Measurements from ENCODE around the gene RBM39. TPM values are rescaled to one million over a fixed set of nuclear protein-coding genes. Genes with fewer than 3 reads are reported as not detected.

RBM39 gene
- total and polyA plus RNA-seq, 2 of the 8 experiments (the other 6 are each of a cell fraction or from before 2014, with no cell fraction given) = 78.0 to 219 TPM

- H3K27ac ChIP-seq (ENCODE audit: low read depth, low read length) = no peak overlapping the region
These were observed 32.0 kb downstream of the RBM39 start for GRCh38 chr20:35710039-35710438.

More at GRCh38 chr20:35710039-35710438, 32.0 kb downstream of the RBM39 start:
- 0 out of 2 replicates have a peak, but pooled peaks cover 3% of the 10 kb centered on the region for H3K79me1 ChIP-seq (ENCODE audit: low read depth, low read length)
- H3K4me3 ChIP-seq (ENCODE audit: extremely low read depth in 1 of 4, insufficient read depth in 2 of 4, low read depth in 3 of 4, low read length in 4 of 4) = no peak overlapping the region
- no peak overlapping the region for H2BK120ac ChIP-seq (replicated peaks; ENCODE audit: low read depth, low read length)
- no peak overlapping the region for H3K4ac ChIP-seq (replicated peaks; ENCODE audit: insufficient read length, low read depth, low read length)
- no peaks in the 10 kb centered on the region for H3K23me2 ChIP-seq (ENCODE audit: low read depth, low read length)
- POLR2A ChIA-PET (ENCODE audit: partially characterized antibody) = interaction anchor here (0.5 to 45.3 kb wide), 3 partner anchors 8 to 139 kb away, joined by 3 to 2341 read pairs (median 2341); partner anchors contain the start of genes NFS1, RBM39 and ROMO1
- H2AFZ ChIP-seq (ENCODE audit: low read length) = no peak overlapping the region
- H4K20me1 ChIP-seq (replicated peaks in 1 of 2; ENCODE audit: control insufficient read depth in 1 of 2, insufficient read depth in 2 of 2, low read length in 2 of 2) = peaks cover 6% of the 10 kb centered on the region in 2 experiments
- H3K27me3 ChIP-seq (replicated peaks in 1 of 4; ENCODE audit: control insufficient read depth in 3 of 4, extremely low read depth in 1 of 4, insufficient read depth in 3 of 4, low read length in 3 of 4) = no peaks in the 10 kb centered on the region
- TF ChIP-seq CBX5 (IDR thresholded peaks at IDR 0.05; ENCODE audit: low read depth, low read length) = no peak
- no peak for TF ChIP-seq POU5F1 (IDR thresholded peaks at IDR 0.05; ENCODE audit: low read depth, low read length)
- TF ChIP-seq SRF (IDR thresholded peaks at IDR 0.05; ENCODE audit: low read depth, low read length) = no peak
- no peak for TF ChIP-seq CBX8 (IDR thresholded peaks at IDR 0.05; ENCODE audit: borderline replicate concordance, low read depth, low read length)
- TF ChIP-seq SIX5 (IDR thresholded peaks at IDR 0.05; ENCODE audit: low read depth, low read length) = no peak
- TF ChIP-seq TCF12 (IDR thresholded peaks at IDR 0.05; ENCODE audit: low read depth, low read length) = no peak
- no peak for TF ChIP-seq RAD21 (IDR thresholded peaks at IDR 0.05 in 1 of 2, conservative IDR thresholded peaks at IDR 0.05 in 1 of 2; ENCODE audit: low read depth in 2 of 2, low read length in 2 of 2)
- no peak for TF ChIP-seq EGR1 (IDR thresholded peaks at IDR 0.05; ENCODE audit: borderline replicate concordance, low read depth, low read length)
- no peak for TF ChIP-seq KDM4A (IDR thresholded peaks at IDR 0.05; ENCODE audit: low read depth, low read length, severe bottlenecking)
- no peak for TF ChIP-seq USF2 (IDR thresholded peaks at IDR 0.05; ENCODE audit: low read length)
- H3K18ac ChIP-seq (ENCODE audit: extremely low read depth, low read length) = no peak overlapping the region
- H3K9me3 ChIP-seq (ENCODE audit: insufficient read depth in 2 of 2, low read depth in 1 of 2, low read length in 1 of 2) = no peaks in the 10 kb centered on the region
- no peak overlapping the region for H2BK15ac ChIP-seq (ENCODE audit: low read length)
- no peak overlapping the region for H3K9ac ChIP-seq (replicated peaks in 1 of 4; ENCODE audit: extremely low read depth in 1 of 4, low read depth in 3 of 4, low read length in 3 of 4)
- CTCF ChIA-PET (ENCODE audit: partially characterized antibody) = interaction anchor here (2.0 kb wide), 2 partner anchors 10 kb away, joined by 6 to 8 read pairs; no protein-coding TSS in a partner anchor
- H3K79me2 ChIP-seq (ENCODE audit: control insufficient read depth in 1 of 2, insufficient read depth in 2 of 2, low read length in 2 of 2) = peaks cover 0 to 44% of the 10 kb centered on the region in 2 experiments; a peak in 2 of 4 replicates
- H2BK5ac ChIP-seq (ENCODE audit: low read depth, low read length) = no peak overlapping the region
- no peak overlapping the region for H4K8ac ChIP-seq (ENCODE audit: extremely low read depth, insufficient read depth, low read length)
- no peak overlapping the region for H4K91ac ChIP-seq (replicated peaks; ENCODE audit: insufficient read length, low read length)
- H2AK5ac ChIP-seq (ENCODE audit: low read depth, low read length) = no peak overlapping the region
- H3K56ac ChIP-seq (replicated peaks; ENCODE audit: insufficient read length, low read depth, low read length) = no peak overlapping the region
- no peak overlapping the region for H3K4me2 ChIP-seq (ENCODE audit: insufficient read depth in 1 of 2, low read depth in 2 of 2, low read length in 2 of 2)
- H3K4me1 ChIP-seq (replicated peaks in 1 of 4; ENCODE audit: control insufficient read depth in 3 of 4, insufficient read depth in 4 of 4, low read length in 3 of 4) = no peaks in the 10 kb centered on the region
- no peak overlapping the region for H2BK12ac ChIP-seq (ENCODE audit: low read depth, low read length)
- DNase-seq (ENCODE audit: low read depth in 1 of 2, low spot score in 2 of 2) (no peak), FAIRE-seq (no peak)
- no peak overlapping the region for H2BK20ac ChIP-seq (ENCODE audit: low read length)
- H3K23ac ChIP-seq (ENCODE audit: insufficient read length) = no peak overlapping the region
- no peak overlapping the region for H4K5ac ChIP-seq (ENCODE audit: insufficient read length, low read depth, low read length)
- H3K14ac ChIP-seq (ENCODE audit: insufficient read length) = no peak overlapping the region
- H3K36me3 ChIP-seq (ENCODE audit: control insufficient read depth in 2 of 4, insufficient read depth in 4 of 4, low read length in 3 of 4) = peaks cover 29 to 99% (median 78%) of the 10 kb centered on the region in 4 experiments
